ENCODE measurements around the gene ACTR2.

ACTR2 gene

GRCh38 chr2:65227456-65228262 lies at the start of gene ACTR2:
Gene ACTR2, plus strand, starts transcription at chr2:65227831. Its CDS starts 79 bp downstream, at chr2:65227910.
- TF ChIP-seq, protein P1, sequence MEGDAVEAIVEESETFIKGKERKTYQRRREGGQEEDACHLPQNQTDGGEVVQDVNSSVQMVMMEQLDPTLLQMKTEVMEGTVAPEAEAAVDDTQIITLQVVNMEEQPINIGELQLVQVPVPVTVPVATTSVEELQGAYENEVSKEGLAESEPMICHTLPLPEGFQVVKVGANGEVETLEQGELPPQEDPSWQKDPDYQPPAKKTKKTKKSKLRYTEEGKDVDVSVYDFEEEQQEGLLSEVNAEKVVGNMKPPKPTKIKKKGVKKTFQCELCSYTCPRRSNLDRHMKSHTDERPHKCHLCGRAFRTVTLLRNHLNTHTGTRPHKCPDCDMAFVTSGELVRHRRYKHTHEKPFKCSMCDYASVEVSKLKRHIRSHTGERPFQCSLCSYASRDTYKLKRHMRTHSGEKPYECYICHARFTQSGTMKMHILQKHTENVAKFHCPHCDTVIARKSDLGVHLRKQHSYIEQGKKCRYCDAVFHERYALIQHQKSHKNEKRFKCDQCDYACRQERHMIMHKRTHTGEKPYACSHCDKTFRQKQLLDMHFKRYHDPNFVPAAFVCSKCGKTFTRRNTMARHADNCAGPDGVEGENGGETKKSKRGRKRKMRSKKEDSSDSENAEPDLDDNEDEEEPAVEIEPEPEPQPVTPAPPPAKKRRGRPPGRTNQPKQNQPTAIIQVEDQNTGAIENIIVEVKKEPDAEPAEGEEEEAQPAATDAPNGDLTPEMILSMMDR (IDR thresholded peaks at IDR 0.05) = no peak

GRCh38 chr2:65182570-65182969 lies 45.1 kb upstream of the ACTR2 start:
- TF ChIP-seq, protein P1 (IDR thresholded peaks at IDR 0.05) = no peak

DNA sequence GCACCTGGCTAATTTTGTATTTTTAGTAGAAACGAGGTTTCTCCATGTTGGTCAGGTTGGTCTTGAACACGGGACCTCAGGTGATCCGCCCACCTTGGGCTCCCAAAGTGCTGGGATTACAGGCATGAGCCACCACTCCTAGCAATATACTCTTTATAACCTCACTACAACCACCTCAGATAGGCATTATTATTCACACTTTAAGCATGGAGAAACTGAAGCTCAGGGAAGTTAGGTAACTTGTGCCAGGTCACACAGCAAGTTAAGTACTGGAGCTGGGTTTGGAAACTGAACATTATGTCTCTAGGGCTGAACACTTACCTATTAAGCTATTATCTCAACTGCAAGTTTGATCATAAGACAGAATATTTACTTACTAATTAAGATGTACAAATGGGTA lies 42.6 kb upstream of the ACTR2 start:
- TF ChIP-seq, protein P1 (IDR thresholded peaks at IDR 0.05) = no peak

DNA sequence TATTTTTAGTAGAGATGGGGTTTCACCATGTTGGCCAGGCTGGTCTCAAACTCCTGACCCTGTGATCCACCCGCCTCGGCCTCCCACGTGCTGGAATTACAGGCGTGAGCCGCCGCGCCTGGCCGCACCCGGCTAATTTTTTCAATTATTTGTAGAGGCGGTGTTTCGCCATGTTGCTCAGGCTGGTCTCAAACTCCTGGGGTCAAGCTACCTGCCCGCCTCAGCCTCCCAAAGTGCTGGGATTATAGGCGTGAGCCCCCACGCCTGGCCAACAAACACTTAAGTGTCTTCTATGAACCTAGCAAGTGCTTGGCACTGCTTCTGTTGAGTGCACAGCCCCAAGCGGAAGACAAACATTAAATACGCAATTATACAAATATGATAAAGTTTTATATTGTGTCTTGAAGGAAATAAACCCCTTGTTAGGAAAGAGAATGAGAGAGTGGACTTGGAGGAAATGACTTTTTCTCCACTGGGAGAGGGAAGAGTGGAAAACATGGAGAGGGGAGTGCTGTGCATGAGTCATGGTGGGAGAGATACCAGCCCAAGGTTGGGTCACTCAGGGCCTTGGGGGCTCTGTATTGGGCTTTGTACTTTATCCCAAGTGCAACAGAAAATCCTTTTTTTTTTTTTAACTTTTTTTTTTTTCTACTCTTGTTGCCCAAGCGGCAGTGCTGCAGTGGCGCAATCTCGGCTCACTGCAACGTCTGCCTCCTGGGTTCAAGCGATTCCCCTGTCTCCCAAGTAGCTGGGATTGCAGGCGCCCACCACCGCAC lies 41.4 kb upstream of the ACTR2 start:
- TF ChIP-seq, protein P1 (IDR thresholded peaks at IDR 0.05) = no peak

GRCh38 chr2:65186872-65187851 lies 40.5 kb upstream of the ACTR2 start:
- TF ChIP-seq, protein P1 (IDR thresholded peaks at IDR 0.05) = peak; percentile 59

- TF ChIP-seq, protein P1 (IDR thresholded peaks at IDR 0.05) = no peak
Observed at GRCh38 chr2:65193446-65193845, 34.2 kb upstream of the ACTR2 start.

GRCh38 chr2:65198737-65199136 lies 28.9 kb upstream of the ACTR2 start:
- TF ChIP-seq, protein P1 (IDR thresholded peaks at IDR 0.05) = no peak
